Measurements from ENCODE around the gene ARHGAP10.

Gene ARHGAP10

DNA sequence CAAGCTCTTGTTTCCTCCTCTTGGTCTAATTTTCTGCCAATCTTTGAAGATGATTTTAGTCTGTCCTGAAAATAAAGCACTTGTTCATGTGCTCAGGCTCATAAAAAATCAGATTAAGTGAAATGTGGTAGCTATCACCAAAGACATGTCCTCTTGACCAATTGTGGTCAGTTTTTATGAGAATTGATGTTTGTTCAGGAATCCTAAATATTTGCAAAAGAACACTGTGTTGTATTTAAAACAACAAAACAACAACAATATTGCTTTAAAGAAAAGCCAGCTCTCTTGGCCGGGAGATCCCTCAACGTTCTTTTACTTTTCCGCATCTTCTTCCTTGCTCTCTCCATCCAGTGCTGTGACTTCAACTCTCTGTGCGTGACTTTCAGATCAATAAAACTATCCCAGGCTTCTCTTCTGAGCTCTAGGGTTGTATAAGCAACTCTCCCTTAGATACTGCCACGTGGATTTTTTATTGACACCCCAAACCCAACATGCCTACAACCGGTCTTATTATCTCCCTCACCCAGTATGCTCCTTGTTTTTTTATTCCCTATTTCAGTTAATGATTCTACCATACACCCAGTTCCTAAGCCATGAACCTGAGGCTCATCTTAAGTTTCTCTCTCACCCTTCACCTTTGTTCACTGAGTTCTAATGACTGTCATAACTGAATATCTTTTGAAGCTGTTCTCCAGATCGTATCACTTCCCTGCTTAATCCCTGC lies 309.9 kb downstream of the ARHGAP10 start:
- no peak for DNase-seq (ENCODE audit: low spot score)

DNA sequence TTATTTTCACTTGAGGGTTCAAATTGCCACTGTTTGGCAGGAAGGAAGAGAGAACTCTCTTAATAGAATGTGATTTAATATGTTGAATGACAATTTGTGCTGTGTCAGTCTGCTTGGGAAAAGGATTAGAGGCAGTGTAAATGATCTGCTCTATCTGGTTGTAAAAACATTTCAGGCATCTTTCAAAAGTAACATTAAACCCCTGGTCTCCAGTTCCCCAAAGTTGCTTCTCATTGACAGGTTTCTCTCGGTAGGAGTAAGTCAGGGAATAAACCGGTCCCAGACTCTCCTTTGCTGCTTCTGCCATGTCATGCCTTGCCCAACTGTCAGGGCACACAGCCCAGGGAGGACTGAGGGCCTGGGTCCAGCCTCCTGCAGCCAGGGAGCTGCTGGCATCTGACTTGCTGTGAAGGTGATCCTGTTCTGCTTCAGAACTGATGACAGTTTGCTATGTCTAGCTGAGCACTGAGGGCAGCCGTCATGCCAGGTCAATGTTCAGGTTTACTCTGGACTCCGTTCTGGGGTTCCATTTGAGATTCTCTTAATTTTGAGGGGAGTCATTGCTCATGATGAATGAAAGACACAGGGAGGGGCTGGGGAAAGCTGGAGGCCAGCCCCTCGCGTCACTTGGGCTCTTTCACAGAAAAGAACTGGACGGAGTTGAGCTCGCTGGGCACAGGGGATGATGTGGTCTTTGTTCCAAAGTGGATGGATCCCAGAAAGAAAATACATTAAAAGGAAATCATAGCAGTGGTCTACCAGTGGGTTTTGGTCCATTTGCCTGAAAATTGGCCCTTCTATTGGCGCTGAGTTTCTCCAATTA lies 312.4 kb downstream of the ARHGAP10 start:
- DNase-seq (ENCODE audit: low spot score): no peak

DNA sequence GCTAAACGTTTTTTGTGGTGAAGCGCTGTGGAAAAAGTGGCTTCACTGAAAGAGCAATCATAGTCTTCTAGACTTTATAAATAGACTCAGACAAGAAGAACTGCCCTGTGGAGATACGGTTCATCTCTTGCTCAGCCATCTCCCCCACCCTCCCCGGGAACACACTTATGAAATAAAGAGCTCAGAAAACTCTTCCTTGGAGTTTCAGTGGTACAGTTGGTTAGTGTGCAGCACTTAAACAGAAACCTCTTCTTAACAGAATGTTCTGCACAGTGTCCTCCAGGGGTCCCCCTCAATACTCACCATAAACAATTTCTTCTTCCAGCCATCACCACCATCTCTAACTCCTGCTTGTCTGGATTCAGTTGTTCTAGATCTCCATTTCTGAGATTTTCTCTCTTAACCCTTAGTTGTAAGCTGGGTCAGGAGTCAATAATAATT lies 313.0 kb downstream of the ARHGAP10 start:
- DNase-seq (ENCODE audit: low spot score): no peak

GRCh38 chr4:148048598-148048997 lies 316.7 kb downstream of the ARHGAP10 start:
- no peak for DNase-seq (ENCODE audit: low spot score)

DNA sequence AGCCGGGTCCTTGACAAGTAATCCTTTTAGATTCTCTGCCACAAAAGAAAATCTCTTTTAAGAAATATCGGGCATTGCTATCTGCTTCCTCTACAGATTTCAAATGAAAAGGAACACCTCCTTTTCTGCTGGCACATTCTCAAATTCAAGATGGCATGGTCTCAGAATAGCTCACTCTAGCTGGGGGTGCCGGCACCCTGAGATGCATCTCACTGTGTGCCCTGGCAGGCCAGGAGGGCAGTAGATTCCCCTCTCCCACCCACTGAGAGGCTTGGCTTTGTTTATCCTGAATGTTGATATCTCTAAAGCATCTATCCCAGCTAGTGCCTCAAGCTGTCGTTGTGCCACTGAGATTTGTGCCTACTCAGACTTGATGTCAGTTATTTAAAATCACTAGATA lies 319.5 kb downstream of the ARHGAP10 start:
- no peak for DNase-seq (ENCODE audit: low spot score)

- peak; percentile 31 for DNase-seq (ENCODE audit: low spot score)
Observed at GRCh38 chr4:148052448-148052847, 320.6 kb downstream of the ARHGAP10 start.

DNA sequence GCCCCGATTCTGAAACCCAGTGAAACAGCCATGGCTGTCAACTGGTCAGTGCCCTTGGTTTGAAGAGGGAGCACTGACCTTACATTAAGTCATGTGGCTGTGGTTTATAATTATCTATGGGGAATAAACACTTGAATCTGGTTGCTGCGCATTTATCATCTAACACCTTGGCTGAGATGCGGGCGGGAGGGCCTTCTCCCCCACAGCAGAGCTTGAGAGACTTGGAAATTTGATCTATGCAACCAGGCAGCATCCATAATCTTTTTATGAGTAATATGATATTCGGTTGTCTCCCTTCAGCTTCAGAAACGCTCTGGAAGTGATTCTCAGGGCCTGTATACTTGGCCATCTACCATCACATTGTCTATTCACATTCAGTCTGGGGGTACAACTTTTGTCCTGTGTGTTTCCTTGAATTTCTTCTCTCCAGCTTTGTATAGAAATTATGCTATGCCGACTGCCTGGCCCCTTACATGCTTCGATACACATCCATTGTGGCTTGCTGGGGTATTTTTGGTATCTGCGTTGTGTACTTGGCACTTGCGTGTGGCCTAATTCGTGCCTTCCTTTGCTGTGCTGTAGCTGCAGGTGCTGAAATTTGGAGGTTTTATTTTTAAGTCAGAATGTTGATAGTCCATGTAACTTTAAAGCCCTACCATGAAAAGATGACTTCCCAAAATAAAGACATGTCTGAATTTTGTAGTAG lies 321.6 kb downstream of the ARHGAP10 start:
- no peak for DNase-seq (ENCODE audit: low spot score)

DNA sequence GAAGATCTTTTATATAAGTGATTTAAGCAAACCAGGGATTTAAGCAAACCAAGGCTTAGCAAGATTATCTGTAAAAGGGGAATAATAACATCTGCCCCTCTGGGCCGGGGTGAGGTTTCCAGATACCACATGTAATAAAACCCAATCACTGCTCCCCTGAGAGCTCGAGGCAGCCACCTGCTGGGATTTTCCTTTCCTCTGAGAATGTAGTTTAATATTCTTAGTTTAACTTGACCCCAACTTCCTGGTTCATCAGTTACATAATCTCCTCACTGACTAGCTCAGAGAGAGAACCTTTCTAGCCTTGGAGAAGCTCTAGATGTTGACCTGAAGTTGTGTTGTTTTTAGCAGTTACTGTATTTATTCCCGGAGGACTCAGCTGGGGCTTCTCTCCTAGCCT lies 322.4 kb downstream of the ARHGAP10 start:
- no peak for DNase-seq (ENCODE audit: low spot score)

GRCh38 chr4:148055844-148056243 lies 324.0 kb downstream of the ARHGAP10 start:
- no peak for DNase-seq (ENCODE audit: low spot score)

- DNase-seq (ENCODE audit: low spot score): peak; percentile 72
Observed at GRCh38 chr4:148056879-148057278, 325.0 kb downstream of the ARHGAP10 start.

DNA sequence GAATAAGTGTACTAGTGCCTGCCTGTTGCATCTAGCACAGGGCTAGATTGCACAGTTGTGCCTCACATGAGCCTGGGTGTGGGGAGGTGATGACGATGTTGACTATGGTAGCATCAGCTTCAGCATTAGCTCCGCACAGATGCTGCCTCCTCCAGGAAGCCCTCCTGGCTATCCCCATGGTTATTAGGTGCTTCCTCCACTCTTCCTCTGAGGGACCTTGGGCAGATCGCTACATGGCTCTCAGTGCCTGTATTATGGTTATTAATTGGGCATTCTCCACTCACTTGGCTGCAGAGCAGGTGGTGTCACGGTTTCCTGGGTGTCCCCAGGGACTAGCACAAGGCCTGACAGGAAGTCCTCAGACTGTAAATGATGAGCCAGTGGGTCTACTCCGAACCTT lies 325.6 kb downstream of the ARHGAP10 start:
- no peak for DNase-seq (ENCODE audit: low spot score)

- DNase-seq (ENCODE audit: low spot score): no peak
Observed at GRCh38 chr4:148057984-148058859, 326.3 kb downstream of the ARHGAP10 start.

- no peak for DNase-seq (ENCODE audit: low spot score)
Observed at GRCh38 chr4:148059617-148060180, 327.8 kb downstream of the ARHGAP10 start.

DNA sequence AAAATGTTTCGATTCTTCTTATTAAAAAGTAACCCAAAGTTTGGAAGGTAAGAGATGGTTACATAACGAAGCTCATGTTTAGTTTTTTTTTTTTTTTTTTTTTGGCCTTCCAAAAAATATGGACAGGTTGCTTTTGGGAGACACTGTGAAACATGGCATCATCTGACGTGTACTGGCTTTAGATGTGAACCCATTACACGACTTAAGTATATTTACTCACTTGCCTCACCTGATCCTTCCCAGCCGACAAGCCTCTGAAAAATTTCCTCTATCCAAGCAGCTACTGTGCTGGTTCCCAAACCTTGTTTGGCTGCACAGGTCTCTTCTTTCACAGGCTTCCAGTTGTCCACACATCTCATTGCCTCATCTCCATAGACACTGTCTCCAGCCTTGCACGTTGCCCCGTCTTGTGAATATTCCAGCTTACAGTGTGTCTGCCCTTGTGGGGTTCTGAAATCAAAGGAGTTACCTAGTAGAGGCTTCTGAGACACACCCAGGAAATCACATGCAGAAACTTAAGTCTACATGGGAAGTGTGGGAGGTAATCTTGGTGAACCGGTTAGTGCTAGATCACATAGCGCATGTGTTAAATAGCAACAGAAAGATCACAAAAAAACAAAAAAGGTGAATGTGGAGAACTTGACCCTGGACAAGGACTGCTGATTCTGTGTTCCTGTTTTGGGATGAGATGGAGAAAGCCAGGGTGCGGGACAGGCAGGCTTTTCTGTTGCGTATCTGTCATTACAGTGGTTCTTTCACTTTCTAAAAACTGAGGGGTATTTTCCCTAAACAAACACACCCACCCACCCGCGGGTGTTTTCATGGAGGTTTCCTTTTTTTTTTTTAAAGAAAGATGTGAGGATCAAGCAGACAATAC lies 328.6 kb downstream of the ARHGAP10 start:
- peak; percentile 6 for DNase-seq (ENCODE audit: low spot score)

DNA sequence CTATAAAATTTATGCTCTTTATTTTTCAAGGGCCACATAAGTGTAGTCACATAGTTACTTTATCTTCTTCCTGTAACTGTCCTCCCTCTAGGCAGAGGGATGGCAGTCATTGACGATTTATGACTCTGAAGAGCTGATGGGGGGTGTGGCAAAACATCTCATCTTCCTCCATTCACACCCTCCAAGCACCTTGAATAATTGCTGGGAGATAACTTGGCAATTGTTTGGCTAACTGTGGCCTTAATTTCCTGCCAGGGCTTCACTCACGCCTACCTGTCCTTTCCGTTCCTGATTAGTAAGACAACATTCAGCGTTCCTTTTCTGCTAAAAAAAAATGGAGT lies 329.2 kb downstream of the ARHGAP10 start:
- no peak for DNase-seq (ENCODE audit: low spot score)

DNA sequence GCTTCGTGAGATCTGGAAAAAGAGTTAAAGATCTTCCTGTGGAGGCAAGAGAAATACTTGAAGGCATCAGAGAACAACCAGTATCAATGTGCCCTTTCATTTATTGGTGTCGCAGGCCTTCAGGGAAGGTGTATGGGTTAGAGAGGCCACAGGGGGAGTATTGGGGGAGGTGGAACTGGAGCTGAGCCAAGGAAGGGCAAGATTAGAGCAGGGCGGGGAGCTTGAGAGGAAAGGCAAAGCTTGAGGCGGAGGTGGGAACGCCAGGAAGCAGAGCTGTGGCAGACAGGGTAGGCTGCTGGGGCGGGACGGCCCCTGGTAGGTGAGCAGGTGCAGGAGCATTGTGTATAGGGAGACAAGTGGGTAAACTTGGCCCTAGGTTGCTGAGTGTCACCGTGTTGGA lies 329.9 kb downstream of the ARHGAP10 start:
- DNase-seq (ENCODE audit: low spot score): no peak

DNA sequence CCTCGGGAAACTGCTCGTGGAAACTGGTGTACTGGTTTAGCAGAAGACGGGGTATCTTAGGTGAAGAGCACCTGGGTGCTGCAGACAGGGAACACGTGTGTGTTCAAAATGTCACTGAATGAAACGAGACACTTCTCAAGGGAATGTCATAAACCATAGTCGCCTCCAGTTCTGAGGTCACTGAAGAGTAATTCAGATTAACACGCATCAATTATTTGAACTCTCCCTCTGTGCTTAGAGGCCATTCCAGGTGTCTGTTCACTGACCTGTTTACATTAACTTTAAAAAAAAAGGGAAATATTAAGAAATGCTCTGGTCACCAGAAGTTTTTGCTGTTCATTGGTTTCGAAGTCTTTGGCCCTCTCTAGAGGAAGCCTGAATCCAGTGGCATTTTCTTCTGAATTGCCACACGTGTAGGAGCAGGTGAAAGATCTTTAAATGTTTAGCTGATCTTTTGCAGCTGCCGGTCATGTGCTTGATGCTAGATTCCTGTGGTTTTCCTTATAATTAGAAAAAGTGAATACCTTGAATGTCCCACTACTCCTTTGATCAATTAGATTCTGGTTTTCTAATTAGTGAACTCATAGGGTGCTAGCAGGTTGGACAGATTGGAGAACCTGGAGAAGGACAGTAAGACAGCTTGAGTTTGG lies 330.5 kb downstream of the ARHGAP10 start:
- no peak for DNase-seq (ENCODE audit: low spot score)

DNA sequence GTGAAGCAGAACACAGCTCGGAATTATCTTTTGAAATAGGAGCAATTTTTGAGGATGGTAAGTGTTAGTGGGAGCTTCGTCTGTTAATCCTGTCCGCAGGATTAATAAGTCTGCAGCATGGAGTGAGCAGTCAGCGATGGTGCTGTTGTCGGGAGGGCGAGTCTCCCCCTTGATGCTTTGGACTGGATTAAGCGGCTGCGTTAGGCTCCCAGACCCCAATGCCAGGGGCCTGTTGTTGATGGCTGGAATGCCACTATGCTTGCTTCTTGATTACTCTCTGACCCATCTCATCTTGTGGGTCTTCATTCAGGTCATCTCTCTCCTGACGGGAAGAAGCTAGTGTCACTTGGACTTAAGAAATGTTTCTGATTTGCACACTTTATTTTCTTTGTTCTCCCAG lies 332.6 kb downstream of the ARHGAP10 start:
- no peak for DNase-seq (ENCODE audit: low spot score)

DNA sequence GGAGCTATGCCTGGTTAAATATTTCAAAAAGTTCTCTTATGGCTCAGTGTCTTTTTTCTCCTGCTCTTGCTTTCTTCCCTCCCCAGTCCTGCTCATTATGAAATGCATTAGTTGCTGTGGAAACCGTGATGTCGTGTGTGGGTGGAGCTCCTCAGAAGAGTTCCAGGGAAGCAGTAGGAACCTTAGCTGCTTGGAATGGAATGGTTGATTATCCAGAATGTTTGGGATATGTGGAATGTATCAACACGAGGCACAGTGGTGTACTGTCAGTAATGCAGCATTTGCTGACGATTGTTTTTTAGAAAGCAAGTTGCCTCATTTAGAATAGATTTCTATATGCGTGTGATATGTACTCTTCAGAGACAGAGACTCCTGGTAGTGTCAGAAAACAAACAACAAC lies 333.2 kb downstream of the ARHGAP10 start:
- DNase-seq (ENCODE audit: low spot score): no peak

- no peak for DNase-seq (ENCODE audit: low spot score)
Observed at GRCh38 chr4:148067301-148067916, 335.5 kb downstream of the ARHGAP10 start.

Measured in activated CD4-positive, alpha-beta T cell treated with anti-CD3 and anti-CD28 coated beads, Interleukin-2, Interleukin-4, amounts not matched to agents 100 ng/mL and 50 ng/mL, durations not matched to agents 16 hours and 8 hours (primary cell).